ENCODE results near the gene JARID2.

Gene JARID2

DNA sequence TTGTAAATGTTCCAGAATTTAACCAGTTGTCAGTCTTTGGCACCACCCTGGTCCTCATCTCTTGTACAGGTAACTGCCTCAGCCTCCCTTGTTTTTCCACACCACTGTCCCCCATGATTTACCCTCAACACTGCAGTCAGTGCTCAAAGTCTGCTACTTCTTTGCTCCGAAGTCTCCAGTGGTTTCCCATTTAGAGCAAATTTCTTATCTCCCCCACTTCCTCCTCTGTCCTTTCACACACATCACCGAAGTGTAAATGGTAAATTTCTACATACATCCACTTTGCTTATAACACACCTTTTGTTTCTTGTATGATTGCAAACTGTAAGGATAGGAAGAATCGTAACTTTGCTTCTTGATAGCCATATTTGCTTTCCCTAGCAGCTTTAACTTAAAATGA, 115.3 kb downstream of the JARID2 start:
- no peak for DNase-seq

DNA sequence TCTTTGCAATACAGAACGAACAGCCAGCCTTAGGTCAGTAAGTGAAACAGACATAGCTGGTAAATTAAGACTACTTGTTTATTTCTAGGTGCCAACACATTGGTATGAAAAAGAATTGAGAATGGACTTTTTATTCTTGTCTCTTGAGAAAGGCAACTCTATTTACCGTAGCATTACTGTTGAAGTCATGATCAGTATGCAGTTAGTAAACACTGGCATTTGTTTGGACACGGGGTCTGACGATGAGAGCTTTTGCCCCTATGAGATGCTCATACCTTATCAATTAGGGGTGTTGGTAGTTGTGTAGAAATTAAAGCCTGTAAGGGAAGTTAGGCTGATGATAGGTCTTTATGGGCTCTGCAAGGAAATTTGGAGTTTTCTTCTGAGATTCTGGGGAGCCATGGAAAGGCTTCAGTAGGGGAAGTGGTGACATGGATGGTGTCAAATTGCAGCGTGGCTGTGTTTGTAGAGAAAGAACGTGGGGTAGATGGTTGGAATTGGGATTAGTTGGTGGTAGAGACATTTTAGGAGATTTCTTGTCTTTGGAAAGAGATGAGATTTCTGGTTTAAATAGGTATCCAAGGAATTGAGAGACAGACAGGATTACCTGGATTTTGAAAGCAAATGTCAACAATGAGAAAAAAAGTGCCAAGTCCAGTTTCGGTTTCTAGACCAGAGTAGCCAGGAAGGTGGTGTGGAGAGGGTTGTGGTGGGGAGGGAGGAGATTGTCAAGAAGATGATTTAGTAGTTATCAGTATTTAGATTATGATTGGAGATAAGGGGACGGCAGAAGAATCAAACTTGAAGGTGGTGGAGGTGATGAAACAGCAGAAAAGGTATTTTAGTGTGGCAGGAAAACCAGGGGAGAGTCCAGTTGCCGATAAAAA, 116.6 kb downstream of the JARID2 start:
- DNase-seq, result no peak

DNA sequence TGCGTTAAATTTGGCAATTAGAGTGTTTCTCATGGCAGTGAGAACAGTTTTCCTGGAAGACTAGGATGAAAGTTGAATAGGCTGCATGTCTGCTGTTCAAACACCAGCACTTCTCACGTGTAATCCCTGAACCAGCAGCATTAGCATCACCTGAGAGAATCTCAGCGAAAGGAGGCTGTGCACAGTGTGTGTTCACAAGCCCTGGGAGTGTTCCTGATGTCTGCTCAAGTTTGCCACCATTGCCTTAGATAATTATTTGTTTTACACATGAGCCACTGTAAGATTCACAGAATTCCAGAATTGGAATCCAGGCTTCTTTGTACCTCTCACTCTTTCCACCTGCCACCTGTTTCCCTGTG, 117.3 kb downstream of the JARID2 start:
- no peak for DNase-seq

DNA sequence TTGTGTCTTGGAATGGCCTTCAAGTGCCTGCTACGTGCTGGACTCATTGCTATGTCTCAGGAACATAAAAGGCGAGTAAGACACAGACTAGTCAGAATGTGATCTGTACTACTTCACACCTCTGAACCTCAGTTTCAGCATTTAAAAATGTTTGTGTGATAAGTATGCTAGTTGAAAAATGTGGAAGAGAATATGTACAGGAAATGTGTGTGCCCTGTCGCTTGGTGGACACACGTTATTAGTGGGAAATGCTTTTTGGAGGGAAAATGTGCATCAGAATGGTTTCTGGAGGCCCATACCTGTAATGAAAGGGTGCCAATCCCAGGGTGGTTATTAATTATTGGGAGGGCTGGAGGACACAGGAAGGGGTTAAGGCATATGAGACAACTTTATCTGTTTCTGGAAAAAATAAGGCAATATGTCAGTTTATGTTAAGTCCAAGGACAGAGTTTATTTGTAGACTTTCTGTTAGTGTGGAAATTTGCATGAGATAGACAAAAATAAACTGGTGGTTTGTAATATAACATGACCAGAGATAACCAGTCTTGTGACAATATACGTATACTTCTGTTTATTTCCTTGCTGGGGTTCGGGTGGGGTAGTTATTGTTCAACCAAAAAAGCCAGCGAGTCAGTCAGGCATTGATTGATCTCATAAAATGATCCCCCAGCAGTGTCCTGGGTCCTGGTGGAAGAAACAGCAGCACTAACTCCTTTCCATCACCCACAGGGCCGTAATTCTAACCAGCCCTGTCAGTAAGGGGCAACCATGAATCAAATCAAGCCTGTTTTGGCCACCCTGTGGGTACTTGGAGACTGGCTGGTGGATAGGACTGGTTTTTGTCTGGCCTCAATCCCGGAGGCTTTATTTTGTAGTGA, 117.9 kb downstream of the JARID2 start:
- DNase-seq, result no peak

DNA sequence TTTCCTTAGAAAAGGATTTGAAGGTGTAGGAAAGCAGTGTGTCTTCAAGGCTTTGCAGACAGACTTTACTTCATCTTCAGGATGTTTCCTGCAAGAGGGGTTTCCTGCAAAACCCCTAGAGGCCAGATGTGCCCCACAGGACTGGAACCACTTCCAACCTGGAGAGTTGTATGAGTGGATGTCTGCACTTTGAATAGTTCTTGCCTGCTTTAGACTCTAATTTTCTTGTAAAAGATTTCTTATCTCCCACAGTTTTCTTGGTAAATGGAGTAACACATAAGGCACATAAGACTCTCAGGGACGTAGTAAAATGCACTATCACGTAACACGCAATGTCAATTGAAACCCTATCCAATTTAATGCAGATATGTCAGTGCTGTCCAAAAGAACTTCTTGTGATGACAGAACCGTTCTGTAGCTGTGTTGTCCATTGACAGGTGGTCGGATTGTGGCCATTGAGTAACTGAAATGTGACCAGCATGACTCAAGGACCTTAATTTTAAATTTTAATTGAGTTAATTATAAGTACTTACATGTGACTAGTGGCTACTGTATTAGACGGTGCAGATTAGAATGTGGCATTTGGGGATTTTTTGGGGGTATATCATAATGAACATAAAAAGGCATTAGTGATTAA, 118.7 kb downstream of the JARID2 start:
- no peak for DNase-seq

DNA sequence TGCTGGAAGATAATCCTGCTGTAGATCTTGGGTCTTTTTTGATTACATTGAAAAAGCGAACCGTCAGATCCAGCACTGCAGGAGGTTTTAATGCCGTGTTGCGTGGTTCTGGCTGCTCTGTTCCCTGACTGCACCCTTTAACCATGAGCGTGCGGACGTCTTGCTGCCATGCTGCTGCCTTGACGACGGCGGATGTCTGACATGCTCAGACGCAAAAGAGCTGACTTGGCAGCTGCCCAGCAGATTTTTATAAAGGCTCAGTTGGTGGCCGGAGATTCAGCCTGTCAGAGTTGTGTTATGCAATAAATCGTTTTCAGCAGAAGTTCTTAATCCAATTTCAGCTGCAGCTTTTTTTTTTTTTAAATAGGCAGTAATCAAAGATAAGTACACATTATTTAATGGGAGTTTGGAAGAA, 119.4 kb downstream of the JARID2 start:
- DNase-seq, result peak; percentile 96

DNA sequence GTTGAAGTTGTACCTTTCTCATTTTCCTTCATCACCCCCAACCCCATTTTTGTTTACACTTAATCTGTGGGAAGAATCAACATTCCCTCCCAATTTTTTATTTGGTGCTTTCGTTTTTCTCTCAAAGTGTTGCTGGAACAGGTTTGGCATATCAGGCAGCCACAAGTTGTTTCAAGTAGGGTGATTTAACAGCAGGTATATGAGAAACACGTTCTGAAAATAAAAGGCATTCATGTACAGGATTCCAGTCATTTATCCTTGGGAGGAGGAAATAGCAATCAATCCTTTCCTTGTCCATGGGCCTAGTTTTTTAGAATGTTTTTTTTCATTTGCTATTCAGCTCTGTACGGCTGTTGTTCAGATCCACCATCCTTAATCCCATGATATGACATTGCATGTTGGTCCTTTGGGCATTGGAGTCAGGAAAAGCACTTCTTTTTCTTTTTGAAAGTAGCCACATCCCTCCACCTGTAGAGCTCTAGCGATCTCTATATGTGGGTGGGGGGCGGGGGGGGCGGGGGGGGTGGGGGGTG, 120.2 kb downstream of the JARID2 start:
- no peak for DNase-seq

DNA sequence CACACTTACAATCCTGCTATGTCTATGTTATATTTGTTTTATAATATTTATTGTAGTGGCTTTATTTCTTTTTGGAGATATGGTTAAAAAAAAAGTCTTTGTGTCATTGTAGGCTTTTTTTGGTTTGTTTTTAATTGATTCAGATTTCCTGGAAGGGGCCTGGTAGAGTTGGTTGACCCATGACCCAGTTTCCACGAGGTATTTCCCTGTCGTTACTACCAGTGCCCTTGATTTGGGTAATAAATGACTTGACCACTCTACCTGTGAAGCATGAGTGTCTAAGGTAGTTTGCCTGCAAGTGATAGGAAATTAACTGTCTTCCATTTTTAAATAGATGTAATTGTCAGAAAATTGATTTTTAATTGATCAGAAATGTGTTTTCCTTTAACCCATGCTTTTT, 121.0 kb downstream of the JARID2 start:
- DNase-seq, result no peak

DNA sequence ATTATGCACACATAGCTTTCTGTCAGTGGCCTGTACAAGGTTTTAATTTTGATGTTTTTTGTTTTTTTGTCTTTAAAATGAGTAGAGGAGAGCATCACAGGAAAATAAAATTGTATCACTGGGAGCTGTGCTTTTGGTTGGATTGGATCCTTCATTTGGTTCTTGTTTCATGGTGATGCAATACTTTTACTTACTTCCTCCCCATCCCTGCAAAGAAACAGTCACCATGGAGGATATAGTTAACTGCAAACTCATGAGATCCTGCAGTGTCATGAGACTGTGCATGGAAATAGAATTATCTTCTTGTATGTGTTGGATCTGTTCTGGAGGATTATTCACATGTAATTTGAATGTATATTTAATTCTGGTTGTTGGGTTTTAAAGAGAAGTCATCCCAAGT, 122.3 kb downstream of the JARID2 start:
- DNase-seq, result no peak

DNA sequence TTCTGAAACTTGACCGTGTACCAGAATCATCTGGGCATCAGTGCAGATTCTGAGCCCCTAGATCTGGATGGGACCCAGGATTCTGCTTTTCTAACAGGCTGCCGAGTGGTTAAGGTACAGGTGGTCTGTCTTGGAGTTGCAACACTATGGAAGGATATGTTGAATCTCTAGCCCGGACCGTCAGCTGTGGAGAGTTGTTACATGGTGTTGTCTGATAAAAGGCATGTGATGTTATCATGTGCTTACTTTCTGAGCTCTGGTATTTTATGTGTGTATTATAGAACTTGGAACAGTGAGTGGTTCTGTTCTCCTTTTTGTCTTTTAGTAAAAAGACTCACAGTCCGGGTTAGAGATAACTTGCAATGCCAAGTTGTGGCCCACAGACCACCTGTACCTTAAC, 123.0 kb downstream of the JARID2 start:
- no peak for DNase-seq

DNA sequence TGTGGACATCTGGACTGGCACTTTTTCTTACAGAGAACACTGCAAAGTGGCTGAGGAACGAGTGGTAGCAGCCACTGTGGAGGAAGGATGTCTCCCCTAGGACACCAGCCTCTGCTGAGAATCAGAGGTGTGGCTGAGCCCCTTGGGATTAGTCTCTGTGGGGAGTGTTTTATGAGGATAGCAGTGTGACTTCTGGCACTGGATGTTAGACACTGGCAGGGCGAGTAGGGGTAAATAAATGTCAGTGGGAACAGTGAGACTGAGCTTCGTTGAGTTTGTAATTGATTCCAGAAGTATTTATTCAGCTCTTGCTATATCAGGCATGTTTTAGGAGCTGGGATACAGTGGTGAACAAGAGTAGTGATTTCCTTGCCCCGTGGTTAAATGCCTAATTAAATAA, 124.0 kb downstream of the JARID2 start:
- DNase-seq, result peak; percentile 57

DNA sequence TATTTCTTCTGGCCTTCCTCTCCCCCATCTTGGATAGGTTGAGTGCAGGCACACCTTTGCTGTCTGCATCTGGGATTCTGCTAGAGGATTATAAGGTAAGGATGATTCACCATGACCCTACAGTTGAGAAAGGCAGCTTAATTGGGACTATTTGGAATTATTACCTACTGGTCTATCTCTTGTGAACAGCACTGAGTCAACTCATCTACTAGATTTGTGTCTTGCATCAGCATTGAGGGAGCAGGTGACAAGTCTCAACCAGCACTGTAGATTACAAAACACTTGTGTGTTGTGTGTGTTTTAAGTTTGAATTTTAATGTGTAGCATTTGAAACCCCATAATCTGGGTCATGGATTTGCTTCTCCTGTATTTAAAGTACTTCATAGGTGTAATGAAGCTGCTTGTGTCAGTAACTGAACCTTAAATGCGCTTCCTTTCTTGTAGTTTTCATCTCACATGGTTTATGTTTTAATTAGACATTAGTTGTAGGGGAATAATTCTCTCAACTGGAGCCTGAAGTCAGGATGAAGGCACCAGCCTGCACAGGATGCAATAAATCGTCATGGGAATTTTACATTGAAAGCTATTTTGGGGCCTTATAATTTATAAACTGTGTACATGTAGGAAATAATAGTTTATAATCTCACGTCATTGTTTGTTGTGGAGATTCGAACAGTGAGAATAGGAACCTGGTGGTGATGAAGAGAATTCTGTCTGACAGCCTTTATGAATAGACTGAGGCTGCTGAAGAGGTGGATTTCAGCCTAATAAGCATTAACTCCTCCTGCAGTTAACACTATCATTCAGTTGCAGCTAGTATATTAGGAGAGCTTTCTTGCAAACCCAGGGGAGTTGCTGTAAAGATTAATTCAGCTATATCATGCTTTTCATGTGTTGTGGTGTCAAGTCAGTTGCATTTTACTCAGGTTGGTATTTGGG, 125.1 kb downstream of the JARID2 start:
- DNase-seq, result no peak

DNA sequence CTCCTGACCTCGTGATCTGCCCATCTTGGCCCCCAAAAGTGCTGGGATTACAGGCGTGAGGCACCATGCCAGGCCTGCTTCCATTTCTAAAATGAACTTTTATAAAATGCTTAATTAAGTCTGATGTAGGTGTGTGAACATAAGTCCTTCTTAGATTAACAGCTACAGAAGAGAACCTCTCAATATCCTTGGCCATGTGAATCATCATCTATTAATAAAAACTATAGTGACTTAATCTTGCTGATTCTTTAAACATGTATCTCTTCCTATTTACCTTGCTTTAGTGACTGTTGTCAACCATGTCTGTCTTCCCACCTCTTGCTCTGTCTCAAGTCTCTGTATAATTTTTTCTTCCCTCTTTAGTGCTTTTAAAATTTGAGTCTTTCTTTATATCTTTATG, 127.1 kb downstream of the JARID2 start:
- DNase-seq, result no peak

DNA sequence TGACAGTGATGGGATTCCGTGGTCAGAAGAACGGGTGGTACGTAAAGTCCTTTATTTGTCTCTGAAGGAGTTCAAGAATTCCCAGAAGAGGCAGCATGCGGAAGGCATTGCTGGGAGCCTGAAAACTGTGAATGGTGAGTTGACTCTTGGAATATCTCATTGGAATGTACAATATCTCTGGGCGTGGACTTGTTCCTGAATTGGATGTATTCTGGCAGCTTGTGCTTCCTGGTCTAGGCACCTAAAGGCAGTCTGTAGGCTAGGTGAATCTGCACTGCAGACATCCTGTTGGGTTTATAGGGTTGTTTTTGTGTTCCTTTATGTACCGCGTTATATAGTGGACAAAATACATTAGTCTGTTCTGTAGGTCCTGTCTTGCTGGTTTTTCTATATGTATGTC, 128.2 kb downstream of the JARID2 start:
- DNase-seq, result no peak

DNA sequence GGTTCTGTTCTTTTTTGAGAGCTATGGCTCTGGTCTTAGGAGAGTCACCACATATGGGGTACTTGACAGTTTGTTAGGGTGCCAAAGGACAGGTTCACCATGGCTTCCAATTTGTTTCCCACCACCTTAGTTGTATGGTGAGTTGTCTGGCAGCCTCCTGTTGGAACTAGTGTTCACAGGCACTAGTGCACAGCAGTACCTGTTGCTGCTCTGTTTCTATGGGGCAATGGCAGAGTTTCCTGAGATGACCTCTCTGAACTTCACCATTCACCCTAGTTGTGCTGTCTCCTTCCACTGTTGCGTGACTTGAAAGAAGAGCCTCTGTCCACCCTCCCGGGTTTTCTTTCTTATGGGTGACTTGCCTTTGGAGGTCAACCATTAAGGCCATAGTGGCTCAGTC, 129.1 kb downstream of the JARID2 start:
- DNase-seq, result no peak

DNA sequence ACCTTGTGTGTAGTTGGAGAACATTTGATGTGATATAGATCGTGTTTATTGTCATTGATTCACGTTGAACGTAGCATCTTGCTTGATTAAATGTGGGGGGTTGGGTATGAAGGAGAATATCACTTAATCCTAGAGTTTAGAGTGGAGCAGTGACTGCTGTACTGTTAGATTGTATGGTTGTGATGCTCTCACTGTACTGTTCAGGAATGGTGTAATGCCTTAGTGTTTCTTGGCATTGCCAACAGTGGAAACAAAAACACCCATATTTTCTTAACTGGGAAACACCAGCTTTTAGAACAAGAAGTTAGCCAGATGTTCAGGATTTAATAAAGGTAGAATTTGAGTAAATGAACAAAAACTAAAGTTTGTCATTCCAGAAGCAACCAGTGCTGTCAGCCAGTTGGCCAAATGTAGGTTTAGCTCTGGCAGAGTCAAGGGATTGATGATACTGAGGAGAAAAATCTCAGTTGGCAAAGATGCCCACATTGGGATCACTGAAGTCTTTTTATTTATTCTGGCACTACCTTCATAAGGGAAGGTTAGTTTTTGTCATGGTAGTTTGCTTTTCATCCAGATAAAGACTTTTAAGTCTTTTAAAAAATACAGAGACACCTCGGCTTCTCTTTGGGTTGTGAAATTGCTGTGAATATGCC, 129.9 kb downstream of the JARID2 start:
- DNase-seq, result no peak

DNA sequence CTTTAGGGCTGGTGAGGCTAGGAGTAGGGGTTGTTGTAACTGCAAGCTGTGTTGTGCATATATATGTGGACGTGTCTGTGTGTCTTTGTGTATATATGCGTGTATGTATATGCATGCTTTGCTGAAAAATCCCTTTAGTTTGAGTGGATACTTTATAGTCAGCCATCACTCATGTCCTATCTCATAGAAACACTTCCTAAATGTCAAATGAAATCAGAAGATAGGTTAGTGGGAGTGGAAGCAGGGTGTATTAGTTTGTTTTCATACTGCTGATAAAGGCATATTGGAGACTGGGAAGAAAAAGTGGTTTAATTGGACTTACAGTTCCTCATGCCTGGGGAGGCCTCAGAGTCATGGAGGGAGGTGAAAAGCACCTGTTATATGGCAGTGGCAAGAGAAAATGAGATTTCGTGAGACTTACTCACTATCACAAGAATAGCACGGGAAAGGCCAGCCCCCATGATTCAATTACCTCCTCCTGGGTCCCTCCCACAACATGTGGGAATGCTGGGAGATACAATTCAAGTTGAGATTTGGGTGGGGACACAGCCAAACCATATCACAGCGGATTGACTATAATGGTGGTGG, 131.1 kb downstream of the JARID2 start:
- DNase-seq, result no peak

DNA sequence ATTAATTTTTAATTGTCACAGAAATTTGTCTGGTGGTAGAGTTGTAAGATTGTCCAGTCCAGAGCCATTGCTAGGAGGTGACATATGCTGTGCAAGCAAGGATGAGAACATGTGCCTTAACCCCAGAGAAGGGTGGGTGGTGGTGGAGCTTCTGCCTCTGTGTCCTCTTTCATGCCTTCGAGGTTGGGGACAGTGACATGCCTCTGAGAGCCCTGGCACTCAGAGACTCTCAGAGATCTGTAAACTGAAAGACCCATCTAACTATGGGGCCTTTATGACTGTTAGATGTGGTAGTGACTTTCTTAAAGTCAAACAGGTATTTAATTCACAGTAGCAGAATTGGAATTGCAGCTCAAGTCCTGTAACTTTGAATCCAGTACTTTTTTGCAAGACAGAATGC, 132.4 kb downstream of the JARID2 start:
- DNase-seq, result no peak

DNA sequence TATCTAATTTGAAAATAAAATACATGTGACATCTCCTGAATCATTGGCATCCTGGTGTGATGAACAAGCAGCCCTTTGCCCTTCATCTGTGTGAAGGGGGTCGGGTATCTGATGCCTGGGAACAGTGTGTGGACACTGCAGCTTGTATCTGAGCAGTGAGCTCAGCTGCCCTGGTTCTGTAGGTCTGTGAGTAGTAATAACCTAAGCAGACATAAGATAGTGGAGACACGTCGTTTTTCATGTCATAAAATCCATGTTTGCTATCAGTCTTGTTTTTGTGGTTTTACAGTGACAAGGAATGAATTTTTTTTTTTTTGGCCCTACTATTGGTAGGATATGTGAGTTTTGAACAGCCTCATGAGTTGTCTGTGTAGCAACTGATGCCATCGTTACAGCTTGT, 133.0 kb downstream of the JARID2 start:
- no peak for DNase-seq

DNA sequence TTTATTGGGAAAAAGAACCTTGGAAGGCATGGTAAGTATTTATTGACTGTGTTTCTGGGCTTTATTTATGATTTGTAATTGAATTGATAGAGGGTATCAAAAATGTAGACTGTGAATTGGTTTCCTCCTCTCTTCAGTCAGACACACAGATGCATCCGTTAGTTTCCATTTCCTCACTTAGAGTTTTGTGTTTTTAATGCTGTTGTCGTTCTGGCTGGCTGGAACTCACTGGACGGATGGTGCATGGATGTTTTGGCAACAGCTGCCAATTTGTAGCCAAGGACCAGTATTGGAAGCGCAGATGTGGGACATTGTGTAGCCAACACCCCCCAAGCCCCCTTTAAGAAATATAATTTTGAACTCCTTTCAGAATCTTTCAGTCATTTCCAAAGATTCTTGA, 134.5 kb downstream of the JARID2 start:
- DNase-seq, result no peak

DNA sequence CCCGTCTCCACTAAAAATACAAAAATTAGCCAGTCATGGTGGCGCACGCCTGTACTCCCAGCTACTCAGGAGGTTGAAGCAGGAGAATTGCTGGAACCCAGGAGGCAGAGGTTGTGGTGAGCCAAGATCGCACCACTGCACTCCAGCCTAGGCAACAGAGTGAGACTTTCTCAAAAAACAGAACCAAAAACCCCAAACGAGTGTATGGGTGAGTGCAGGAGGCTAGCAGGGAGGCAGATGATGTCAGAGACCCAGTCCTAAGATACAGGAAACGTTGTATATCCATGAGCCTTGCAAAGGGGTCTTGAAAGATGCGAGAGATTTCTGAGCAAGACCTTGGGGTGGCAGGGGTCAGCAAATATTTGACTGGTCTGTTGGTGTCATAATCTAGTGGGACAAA, 136.2 kb downstream of the JARID2 start:
- DNase-seq, result no peak

Data from fibroblast of skin of scalp (primary cell).